Activated CD8-positive, alpha-beta memory T cell treated with anti-CD3 and anti-CD28 coated beads for 24 hours (primary cell): Measurements from ENCODE around the gene TXNRD3.
A peak's percentile ranks its signal among the peaks of the same experiment; 100 is the strongest.

Experiments used
- DNase-seq: peaks from one replicate; pipeline ENCODE4 v3.0.0-alpha.2; 2020

The TXNRD3 gene

DNA sequence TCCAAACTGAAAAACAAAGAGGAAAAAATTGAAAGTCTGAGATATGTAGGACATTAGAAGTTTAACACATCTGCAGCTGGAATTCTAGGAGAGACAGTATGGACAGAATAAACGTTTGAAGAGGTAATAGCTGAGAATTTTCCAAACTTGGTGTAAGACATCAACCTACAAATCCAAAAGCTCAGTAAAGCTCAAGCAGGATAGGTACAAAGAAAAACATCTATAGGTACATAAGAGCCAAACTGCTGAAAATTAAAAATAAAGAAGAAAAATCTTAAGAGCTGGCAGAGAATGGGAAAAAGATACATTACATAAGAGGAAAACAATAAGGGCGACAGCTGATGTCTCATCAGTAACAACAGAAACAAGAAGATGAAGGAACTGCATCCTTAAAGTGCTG, 73.4 kb downstream of the TXNRD3 start:
- no peak for DNase-seq

DNA sequence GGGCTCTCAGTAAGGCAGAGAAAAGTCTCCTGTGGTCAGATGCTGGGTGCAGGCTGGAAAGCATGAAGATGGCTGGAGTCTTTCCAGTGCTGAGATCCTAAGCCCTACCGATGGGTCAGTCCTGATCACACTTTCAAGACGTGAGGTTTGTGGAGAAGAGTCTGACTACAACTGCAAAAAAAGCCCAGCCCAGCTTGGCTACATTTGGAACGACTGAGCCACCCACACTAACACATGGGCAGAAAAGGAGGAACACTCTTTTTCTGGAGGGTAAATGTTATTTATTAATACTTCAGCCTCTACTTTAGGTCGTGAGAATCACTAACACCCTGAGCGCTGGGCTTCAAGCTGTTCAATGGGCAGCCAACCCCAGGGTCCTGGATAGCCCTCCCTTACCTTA, 74.2 kb downstream of the TXNRD3 start:
- DNase-seq: no peak

GRCh38 chr3:126578702-126579101, 76.2 kb downstream of the TXNRD3 start:
- DNase-seq: no peak

DNA sequence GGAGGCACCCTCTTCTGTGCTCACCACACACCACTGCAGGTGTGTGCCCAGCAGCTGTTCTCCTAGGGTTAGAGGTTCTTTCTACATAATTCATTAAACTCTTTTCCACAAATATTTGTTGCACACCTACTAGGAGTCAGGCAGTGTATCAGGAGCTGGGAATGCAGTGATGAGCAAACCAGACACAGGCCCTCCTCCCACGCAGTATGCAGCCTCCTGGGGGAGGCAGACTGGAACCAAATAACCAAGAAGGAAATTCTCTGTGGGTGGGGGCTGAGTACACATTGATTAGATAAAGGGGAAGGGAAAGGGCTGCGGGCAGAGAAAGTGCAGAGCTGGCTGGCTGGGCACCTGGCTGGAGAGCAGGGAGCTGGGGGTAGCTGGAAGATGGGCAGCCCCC, 77.7 kb downstream of the TXNRD3 start:
- DNase-seq: no peak

DNA sequence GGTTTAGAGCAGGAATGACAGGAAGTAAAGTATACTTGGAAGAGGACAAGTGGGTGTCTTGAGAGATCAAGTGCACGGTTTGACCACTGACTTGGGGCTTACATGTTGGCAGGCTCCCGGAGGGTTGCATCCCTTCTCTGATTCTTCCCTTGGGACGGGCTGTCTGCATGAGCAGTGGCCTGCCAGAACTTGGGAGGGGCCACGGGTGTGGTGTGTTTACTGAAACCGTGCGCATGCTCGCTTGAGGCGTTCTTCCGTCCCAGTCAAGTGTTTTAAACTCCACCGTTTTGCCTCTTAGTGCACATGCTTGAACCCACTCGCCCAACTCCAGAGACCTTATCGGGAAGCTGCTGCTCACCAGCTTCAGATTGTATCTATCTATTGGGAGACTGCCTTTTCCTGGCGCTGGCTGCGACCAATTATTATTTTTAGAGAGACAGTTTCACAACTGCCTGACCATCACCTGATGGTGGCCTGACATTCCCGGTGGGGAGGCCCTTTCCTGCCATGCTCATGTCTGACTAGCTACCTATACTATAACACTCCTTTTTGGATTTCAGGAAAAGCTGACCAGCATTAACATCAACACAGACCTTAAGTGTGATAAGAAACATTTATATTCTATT, 81.3 kb downstream of the TXNRD3 start:
- no peak for DNase-seq

DNA sequence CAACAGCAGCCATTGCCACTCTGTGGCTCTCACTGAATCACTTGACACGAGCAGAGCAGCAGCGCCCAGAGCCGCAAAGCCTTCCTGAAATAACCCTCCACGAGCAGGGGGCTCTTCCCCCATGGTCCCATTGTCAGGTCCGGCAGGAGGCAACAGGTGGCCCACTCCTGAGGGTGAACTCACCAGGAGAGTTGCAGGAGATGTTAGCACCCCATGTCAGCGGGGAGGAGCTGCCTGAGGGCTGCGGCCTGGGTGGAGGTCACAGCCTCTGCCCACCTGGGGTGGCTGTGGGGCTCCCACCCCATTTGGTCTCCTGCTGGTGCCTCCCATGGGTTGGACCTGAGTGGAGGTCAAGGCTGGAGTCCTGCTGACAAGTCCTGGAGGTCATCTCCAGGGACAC, 83.8 kb downstream of the TXNRD3 start:
- DNase-seq: no peak

GRCh38 chr3:126570103-126570541, 84.8 kb downstream of the TXNRD3 start:
- DNase-seq: no peak

DNA sequence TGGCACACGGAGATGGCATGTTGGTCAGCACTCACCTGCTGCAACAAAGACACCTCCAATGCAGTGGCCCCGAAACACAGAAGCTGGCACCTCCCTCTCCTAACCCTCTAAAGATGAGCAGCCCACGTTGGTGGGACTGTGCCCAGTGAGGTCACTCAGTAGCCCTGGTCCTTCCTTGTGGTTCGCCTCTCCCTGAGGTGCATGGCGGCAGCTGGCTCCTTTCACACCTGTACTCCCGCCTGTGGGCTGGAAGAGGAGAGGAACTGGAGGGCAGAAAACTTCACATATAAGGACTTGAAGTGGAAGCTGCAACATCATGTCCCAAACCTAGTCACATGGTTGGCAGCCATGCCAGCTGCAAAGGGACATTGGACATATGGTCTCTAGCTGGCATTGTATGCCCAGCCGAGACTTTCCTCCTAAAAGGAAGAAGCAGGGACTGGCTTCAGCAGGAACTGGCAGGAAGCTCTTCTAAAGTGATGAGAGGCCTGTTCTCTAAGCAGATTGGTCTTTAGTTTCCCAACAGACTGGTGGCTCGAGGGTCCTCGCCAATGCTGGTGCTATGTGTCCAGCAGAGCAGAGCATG, 85.4 kb downstream of the TXNRD3 start:
- DNase-seq: no peak

GRCh38 chr3:126568776-126569342, 86.1 kb downstream of the TXNRD3 start:
- peak; percentile 50 for DNase-seq

GRCh38 chr3:126567696-126568438, 87.1 kb downstream of the TXNRD3 start:
- peak; percentile 40 for DNase-seq

- no peak for DNase-seq
Observed at GRCh38 chr3:126562737-126563276, 92.1 kb downstream of the TXNRD3 start.

DNA sequence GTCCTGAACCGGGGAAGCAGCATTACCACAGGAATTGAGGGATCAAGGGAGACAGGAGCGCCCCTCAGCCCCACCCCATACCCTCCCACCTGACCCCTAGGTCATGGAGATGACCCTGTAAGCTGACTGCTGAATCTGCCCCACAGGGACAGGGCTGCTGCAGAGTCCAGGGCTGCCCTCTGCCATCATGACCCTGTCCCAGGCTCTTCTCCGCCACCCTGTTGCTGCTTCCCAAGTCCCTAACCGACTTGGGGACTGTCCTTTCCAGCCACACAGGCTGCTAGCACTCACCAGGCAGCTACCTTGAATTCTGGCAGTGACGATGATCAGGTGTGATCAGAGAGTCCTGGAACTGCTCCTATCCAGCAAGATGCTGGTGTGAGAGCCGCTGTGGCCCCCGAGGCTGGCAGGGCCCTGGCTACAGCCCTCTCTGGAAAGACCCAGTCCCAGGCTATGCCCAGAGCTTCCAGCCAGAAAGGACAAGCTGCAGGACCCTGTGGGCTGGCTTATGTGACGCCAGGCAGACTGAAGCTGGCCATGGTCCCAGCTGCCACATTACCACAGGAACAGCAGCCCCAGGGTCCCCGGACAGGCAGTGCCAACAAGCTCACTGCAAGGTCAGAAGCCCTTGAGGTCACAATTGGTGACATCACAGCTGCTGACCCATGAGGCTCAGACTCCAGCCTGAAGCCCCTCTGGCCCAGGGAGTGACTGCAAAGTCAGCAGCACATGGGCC, 96.4 kb downstream of the TXNRD3 start, which contains the start of gene C3orf22:
TSS of gene C3orf22 (minus strand) at position 597 of the 736 bp plus-strand sequence. CDS start 5,542 bp downstream, outside the sequence.
- peak; percentile 47 for DNase-seq

DNA sequence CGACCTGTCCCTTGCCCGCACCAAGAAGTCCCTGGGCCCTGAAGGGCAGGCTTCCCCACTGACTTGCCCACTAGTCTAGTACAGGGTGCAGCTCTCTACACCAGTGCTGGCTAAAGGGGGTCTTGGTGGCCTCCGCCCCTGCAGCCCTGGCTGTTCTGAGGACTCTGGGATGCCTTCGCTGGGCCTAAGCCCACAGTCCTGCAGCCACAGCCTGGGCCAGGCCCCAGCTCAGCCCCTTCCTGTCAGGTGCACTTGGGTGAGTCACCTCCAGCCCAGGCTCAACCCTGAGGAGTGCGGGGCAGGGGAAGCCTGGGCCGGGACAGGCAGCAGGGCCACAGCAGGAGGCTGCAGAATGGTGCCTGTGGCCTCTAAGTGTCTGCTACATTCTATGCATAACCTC, 97.2 kb downstream of the TXNRD3 start:
- peak; percentile 41 for DNase-seq

- no peak for DNase-seq
Observed at GRCh38 chr3:126557415-126557745, 97.5 kb downstream of the TXNRD3 start.
